ENCODE results near the gene SPO11. TPM values are rescaled to one million over a fixed set of nuclear protein-coding genes. Genes with fewer than 3 reads are reported as not detected.

Gene SPO11
- total RNA-seq, 1 experiment from 2014 or later, result not detected

DNA sequence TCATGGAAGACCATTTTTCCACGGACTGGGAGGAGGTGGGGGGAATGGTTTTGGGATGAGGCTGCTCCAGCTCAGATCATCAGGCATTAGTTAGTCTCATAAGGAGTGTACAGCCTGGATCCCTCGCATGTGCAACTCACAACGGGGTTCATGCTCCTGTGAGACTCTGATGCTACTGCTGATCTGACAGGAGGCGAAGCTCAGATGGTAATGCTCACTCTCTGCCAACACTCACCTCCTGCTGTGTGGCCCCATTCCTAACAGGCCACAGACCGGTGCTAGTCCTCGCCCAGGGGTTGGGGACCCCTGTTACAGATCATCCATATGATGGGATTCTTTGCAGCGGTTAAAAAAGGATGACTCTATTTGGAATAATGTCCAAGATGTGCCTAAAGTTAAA, 35.6 kb upstream of the SPO11 start:
- Histone ChIP-seq H4K20me1 (ENCODE audit: control insufficient read depth, insufficient read depth, insufficient read length) (no peaks in the 10 kb centered on the region), H3K23ac (ENCODE audit: insufficient read length, low read depth, low read length) (no peak overlapping the region), H3T11ph (ENCODE audit: low read length) (no peak overlapping the region), H2BK5ac (ENCODE audit: insufficient read length, low read length) (no peak overlapping the region), H3K27me3 (ENCODE audit: insufficient read depth, low read length) (no peaks in the 10 kb centered on the region), H3K4ac (ENCODE audit: low read depth, low read length) (no peak overlapping the region), H2BK12ac (ENCODE audit: insufficient read length, low read depth, low read length) (no peak overlapping the region), H3K23me2 (ENCODE audit: insufficient read length, low read depth, low read length, poor library complexity, severe bottlenecking) (no peaks in the 10 kb centered on the region), H4K5ac (ENCODE audit: insufficient read length, low read depth, low read length) (no peak overlapping the region), H2BK15ac (ENCODE audit: low read depth, low read length) (no peak overlapping the region), H2BK20ac (ENCODE audit: low read depth, low read length, poor library complexity, severe bottlenecking) (no peak overlapping the region), H2AK5ac (ENCODE audit: insufficient read length, low read length) (no peak overlapping the region), H3K14ac (ENCODE audit: insufficient read depth, low read length) (no peak overlapping the region), H2AFZ (ENCODE audit: low read length) (no peak overlapping the region), H3K56ac (ENCODE audit: insufficient read length, low read depth, low read length) (no peak overlapping the region), H3K79me1 (ENCODE audit: insufficient read depth, low read depth, low read length, poor library complexity, severe bottlenecking) (no peaks in the 10 kb centered on the region), H3K4me1 (ENCODE audit: insufficient read depth, low read length) (0 out of 2 replicates have a peak, but pooled peaks cover under 1% of the 10 kb centered on the region), H2BK120ac (ENCODE audit: low read depth, low read length, poor library complexity, severe bottlenecking) (no peak overlapping the region), H3K4me2 (ENCODE audit: insufficient read depth, insufficient read length, low read length) (no peak overlapping the region), H3K18ac (ENCODE audit: insufficient read length, low read depth, low read length) (no peak overlapping the region), H3K79me2 (ENCODE audit: insufficient read depth, low read length) (no peaks in the 10 kb centered on the region), H4K8ac (replicated peaks; ENCODE audit: insufficient read length, low read depth, low read length) (no peak overlapping the region), H3K9me3 (ENCODE audit: control insufficient read depth, low read depth, low read length) (no peaks in the 10 kb centered on the region), H3K27ac (ENCODE audit: insufficient read length, low read depth, low read length) (no peak overlapping the region), H3K9ac (ENCODE audit: extremely low read depth, insufficient read length, low read length) (no peak overlapping the region), H4K91ac (ENCODE audit: insufficient read length, low read depth, low read length) (no peak overlapping the region)
- Mint-ChIP-seq H3K27ac (no peak overlapping the region), H3K4me1 (peaks cover 21 to 30% of the 10 kb centered on the region in 2 experiments), H3K36me3 (ENCODE audit: insufficient read depth in 1 of 3, low read depth in 3 of 3) (no peaks in the 10 kb centered on the region; a peak in 1 of 7 replicates), H3K4me3 (no peak overlapping the region), H3K27me3 (ENCODE audit: low read depth) (peaks cover 6% of the 10 kb centered on the region), H3K9me3 (no peaks in the 10 kb centered on the region)
- TF ChIP-seq, protein P1, sequence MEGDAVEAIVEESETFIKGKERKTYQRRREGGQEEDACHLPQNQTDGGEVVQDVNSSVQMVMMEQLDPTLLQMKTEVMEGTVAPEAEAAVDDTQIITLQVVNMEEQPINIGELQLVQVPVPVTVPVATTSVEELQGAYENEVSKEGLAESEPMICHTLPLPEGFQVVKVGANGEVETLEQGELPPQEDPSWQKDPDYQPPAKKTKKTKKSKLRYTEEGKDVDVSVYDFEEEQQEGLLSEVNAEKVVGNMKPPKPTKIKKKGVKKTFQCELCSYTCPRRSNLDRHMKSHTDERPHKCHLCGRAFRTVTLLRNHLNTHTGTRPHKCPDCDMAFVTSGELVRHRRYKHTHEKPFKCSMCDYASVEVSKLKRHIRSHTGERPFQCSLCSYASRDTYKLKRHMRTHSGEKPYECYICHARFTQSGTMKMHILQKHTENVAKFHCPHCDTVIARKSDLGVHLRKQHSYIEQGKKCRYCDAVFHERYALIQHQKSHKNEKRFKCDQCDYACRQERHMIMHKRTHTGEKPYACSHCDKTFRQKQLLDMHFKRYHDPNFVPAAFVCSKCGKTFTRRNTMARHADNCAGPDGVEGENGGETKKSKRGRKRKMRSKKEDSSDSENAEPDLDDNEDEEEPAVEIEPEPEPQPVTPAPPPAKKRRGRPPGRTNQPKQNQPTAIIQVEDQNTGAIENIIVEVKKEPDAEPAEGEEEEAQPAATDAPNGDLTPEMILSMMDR (conservative IDR thresholded peaks at IDR 0.05), result no peak
- no peak for DNase-seq
- no CpG with 5 or more reads among the region's 7 CpGs for WGBS (ENCODE audit: extremely low coverage, insufficient read length, low lambda C conversion rate)

Measured in H9 (cell line).